SK-N-MC (cell line): Measurements from ENCODE around the gene UNC79.

ENCODE experiments used
- EZH2 ChIP-seq: fragments of 200-600 bp; sonication (generic); IDR thresholded peaks from one replicate; pipeline ENCODE4 v1.6.1; 2017; ENCODE audit warnings: antibody characterized with exemption
- FOXP2 ChIP-seq: optimal IDR thresholded peaks from 2 replicates; pipeline ENCODE3; 2011; ENCODE audit warnings: mild to moderate bottlenecking, moderate library complexity; ENCODE audit not compliant: insufficient read depth; ENCODE audit errors: extremely low read length, control extremely low read depth
- POLR2AphosphoS5 ChIP-seq: IDR thresholded peaks from 2 replicates; pipeline ENCODE4 v1.6.1; 2012; ENCODE audit warnings: mild to moderate bottlenecking, low read depth, low read length, borderline replicate concordance

- TF ChIP-seq POLR2AphosphoS5, result no peak
- no peak for TF ChIP-seq EZH2
- TF ChIP-seq FOXP2, result no peak
Observed at GRCh38 chr14:93538413-93538812, 107.7 kb downstream of the UNC79 start.
